ENCODE measurements around the gene HEPACAM2.

The HEPACAM2 gene

DNA sequence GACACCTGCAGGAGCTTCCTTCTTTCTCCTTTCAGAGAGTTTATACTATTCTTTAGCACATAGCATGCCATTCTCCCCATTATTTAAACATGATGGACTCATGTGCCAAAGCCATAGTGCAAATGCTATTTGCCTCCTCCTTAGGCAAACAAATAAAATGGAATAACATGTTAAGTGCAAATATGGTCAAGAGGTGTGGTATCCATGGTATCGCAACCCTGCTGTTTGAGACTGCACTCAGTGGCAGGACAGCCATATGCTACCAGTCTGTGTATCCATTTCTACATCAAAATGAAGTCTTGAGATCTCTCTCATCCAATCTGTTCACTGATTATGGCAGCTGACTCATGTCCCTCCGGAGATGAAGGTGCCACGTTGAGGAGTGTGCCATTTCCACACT lies 22.8 kb downstream of the HEPACAM2 start:
- Histone ChIP-seq H3K4me3 (ENCODE audit: low read depth in 1 of 2, low read length in 2 of 2) (no peak overlapping the region), H3K9me3 (ENCODE audit: control insufficient read depth in 1 of 2, low read length in 2 of 2) (no peaks in the 10 kb centered on the region), H3K36me3 (ENCODE audit: control insufficient read depth in 1 of 2, insufficient read depth in 2 of 2, low read length in 2 of 2) (no peaks in the 10 kb centered on the region), H3K27me3 (ENCODE audit: control insufficient read depth in 1 of 2, insufficient read depth in 2 of 2, low read length in 2 of 2) (no peaks in the 10 kb centered on the region), H3K4me1 (ENCODE audit: control insufficient read depth in 1 of 2, insufficient read depth in 2 of 2, low read length in 2 of 2) (peaks cover 0 to 7% of the 10 kb centered on the region in 2 donors), H3K9ac (ENCODE audit: low read depth in 1 of 2, low read length in 2 of 2) (no peak overlapping the region), H3K27ac (ENCODE audit: low read depth, low read length) (no peak overlapping the region)

DNA sequence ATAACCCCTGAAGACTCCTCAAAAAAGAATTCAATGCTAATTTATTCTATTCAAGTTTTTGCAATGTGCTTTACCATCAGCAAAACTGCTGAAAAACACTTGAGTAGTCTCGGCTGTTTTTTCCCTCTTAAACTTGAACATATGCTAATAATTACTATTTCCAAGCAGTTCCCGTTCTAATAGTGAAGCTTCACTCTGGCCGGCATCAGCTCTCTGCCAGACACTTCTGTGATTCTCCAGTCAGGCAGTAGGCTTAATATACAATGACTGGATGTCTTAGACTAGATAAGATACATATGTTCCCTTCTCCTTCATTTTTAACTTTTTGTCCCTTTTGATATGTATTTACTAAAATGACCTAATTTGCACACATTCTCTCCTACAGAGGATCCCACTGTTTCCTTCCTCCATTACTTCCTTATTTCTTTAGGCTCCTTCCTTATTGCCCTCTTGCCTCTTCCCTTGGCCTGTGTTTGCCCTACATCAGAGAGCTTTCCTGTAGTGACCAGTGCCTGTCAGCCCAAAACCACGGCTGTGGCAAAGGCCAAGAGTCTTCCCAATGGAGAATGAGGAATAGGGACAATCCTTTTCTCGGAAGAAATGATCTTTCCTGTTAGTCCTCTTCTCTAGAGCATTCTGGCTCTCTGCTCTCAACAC lies 23.5 kb downstream of the HEPACAM2 start:
- no peak overlapping the region for H3K27ac ChIP-seq (ENCODE audit: low read depth, low read length)

DNA sequence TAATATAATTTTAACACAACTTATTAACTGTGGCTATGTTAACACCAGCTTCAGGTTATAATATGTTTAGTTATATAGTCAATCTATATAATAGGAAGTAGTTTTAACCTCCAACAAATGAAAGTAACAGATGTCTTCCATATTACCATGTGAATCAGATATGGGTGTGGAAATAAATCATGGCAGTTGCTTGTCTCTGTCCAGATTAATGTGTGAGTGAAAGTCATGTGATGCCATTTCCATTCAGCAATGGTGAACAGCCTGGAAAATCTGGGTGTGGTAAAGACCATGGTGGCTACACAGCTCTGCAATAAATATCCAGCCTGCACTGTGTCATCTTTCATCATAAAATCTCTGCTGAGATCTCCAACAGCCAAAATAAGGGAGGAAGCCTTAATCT lies 27.8 kb downstream of the HEPACAM2 start:
- H3K27me3 ChIP-seq (ENCODE audit: control insufficient read depth in 1 of 2, insufficient read depth in 2 of 2, low read length in 2 of 2) = no peaks in the 10 kb centered on the region
- no peak overlapping the region for H3K4me3 ChIP-seq (ENCODE audit: low read depth in 1 of 2, low read length in 2 of 2)
- H3K36me3 ChIP-seq (ENCODE audit: control insufficient read depth in 1 of 2, insufficient read depth in 2 of 2, low read length in 2 of 2) = no peaks in the 10 kb centered on the region
- no peaks in the 10 kb centered on the region for H3K9me3 ChIP-seq (ENCODE audit: control insufficient read depth in 1 of 2, low read length in 2 of 2)
- no peak overlapping the region for H3K9ac ChIP-seq (ENCODE audit: low read depth in 1 of 2, low read length in 2 of 2)
- H3K4me1 ChIP-seq (ENCODE audit: control insufficient read depth in 1 of 2, insufficient read depth in 2 of 2, low read length in 2 of 2) = peaks cover 0 to 12% of the 10 kb centered on the region in 2 donors
- no peak overlapping the region for H3K27ac ChIP-seq (ENCODE audit: low read depth, low read length)

More for the DNA sequence above, 23.5 kb downstream of the HEPACAM2 start:
- Histone ChIP-seq H3K9me3 (ENCODE audit: control insufficient read depth in 1 of 2, low read length in 2 of 2) (no peaks in the 10 kb centered on the region), H3K36me3 (ENCODE audit: control insufficient read depth in 1 of 2, insufficient read depth in 2 of 2, low read length in 2 of 2) (no peaks in the 10 kb centered on the region), H3K4me1 (ENCODE audit: control insufficient read depth in 1 of 2, insufficient read depth in 2 of 2, low read length in 2 of 2) (peaks cover 0 to 7% of the 10 kb centered on the region in 2 donors), H3K4me3 (ENCODE audit: low read depth in 1 of 2, low read length in 2 of 2) (no peak overlapping the region), H3K9ac (ENCODE audit: low read depth in 1 of 2, low read length in 2 of 2) (no peak overlapping the region), H3K27me3 (ENCODE audit: control insufficient read depth in 1 of 2, insufficient read depth in 2 of 2, low read length in 2 of 2) (no peaks in the 10 kb centered on the region)

DNA sequence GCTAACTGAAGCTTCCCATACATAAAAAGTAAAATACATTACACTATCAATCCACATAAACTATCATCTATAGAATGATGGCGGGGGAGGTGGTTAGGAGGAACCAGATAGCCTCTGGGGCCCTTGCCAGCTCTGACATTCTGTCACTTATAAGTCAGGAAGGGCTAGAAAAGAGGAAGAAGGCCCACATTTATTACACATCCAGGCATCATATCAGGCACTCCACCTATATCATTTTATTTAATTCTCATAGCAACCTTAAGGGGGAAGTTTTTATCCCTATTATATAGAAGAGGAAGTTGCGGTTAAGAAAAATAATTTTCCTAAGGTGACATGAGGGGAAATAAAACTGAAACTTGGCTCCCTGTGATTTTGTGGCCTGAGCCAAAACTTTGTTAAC lies 29.9 kb downstream of the HEPACAM2 start:
- peaks cover 0 to 5% of the 10 kb centered on the region in 2 donors for H3K4me1 ChIP-seq (ENCODE audit: control insufficient read depth in 1 of 2, insufficient read depth in 2 of 2, low read length in 2 of 2)
- H3K9me3 ChIP-seq (ENCODE audit: control insufficient read depth in 1 of 2, low read length in 2 of 2) = no peaks in the 10 kb centered on the region
- H3K36me3 ChIP-seq (ENCODE audit: control insufficient read depth in 1 of 2, insufficient read depth in 2 of 2, low read length in 2 of 2) = no peaks in the 10 kb centered on the region
- H3K27ac ChIP-seq (ENCODE audit: low read depth, low read length) = no peak overlapping the region
- H3K4me3 ChIP-seq (ENCODE audit: low read depth in 1 of 2, low read length in 2 of 2) = no peak overlapping the region
- H3K27me3 ChIP-seq (ENCODE audit: control insufficient read depth in 1 of 2, insufficient read depth in 2 of 2, low read length in 2 of 2) = no peaks in the 10 kb centered on the region
- H3K9ac ChIP-seq (ENCODE audit: low read depth in 1 of 2, low read length in 2 of 2) = no peak overlapping the region

DNA sequence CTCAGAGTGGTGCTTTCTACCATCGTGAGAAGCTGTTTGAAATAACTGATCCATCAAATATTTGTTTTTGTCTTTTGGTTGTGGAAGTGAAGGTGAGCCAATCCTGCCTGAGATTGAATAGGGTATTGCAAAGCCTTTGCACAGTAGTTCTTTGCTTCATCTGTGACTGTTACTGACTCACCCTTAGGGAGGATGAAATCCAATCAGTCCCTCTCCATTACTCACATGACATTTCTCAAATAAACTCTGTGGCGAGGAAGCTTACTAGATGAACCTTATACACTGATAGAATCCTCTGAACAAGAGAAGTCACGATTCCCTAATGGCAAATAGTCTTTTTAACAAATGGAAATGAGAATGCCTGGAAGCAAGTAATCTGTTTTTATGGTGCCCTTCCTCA lies 31.9 kb downstream of the HEPACAM2 start:
- H3K9ac ChIP-seq (ENCODE audit: low read depth in 1 of 2, low read length in 2 of 2) = no peak overlapping the region
- H3K9me3 ChIP-seq (ENCODE audit: control insufficient read depth in 1 of 2, low read length in 2 of 2) = no peaks in the 10 kb centered on the region
- H3K27ac ChIP-seq (ENCODE audit: low read depth, low read length) = no peak overlapping the region
- no peaks in the 10 kb centered on the region for H3K36me3 ChIP-seq (ENCODE audit: control insufficient read depth in 1 of 2, insufficient read depth in 2 of 2, low read length in 2 of 2)
- H3K4me1 ChIP-seq (ENCODE audit: control insufficient read depth in 1 of 2, insufficient read depth in 2 of 2, low read length in 2 of 2) = peaks cover 0 to 5% of the 10 kb centered on the region in 2 donors
- H3K4me3 ChIP-seq (ENCODE audit: low read depth in 1 of 2, low read length in 2 of 2) = no peak overlapping the region
- H3K27me3 ChIP-seq (ENCODE audit: control insufficient read depth in 1 of 2, insufficient read depth in 2 of 2, low read length in 2 of 2) = no peaks in the 10 kb centered on the region

DNA sequence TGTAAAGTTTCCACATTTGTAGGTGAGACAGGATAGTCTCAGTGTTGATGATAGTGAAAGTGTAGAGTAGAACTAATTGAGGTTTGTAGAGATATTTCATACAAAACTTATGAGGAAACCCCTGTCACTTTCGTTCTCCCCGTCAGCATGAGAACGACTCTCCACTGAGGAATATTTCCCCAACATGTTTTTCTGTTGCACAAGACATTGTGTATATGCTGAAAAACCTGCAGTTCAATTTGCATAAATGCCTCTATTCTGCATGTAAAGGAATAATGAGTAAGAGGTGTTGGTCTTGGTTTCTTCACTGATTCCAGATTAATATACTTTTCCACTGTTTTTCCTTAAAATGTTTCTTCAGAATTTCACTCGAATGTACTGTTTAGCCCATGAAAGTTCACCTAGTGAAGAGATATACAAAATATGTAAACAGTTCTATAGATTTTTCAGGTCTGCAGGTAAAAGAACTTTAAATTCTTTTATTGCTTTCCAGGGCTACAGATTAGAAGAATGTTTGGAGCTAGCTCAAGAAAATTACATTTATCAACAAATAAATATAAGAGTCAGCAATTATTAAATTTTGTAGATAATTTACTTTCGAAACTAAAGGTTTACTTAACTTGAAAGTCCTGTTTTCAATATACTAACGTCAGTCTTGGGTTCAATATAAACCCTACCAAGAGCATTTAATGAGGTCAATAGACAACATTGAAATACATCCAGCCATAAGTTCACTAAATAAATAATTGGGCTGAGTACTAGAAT lies 37.2 kb downstream of the HEPACAM2 start:
- no peak overlapping the region for H3K9ac ChIP-seq (ENCODE audit: low read depth in 1 of 2, low read length in 2 of 2)
- peaks cover 4 to 8% of the 10 kb centered on the region in 2 donors for H3K27me3 ChIP-seq (ENCODE audit: control insufficient read depth in 1 of 2, insufficient read depth in 2 of 2, low read length in 2 of 2)
- no peaks in the 10 kb centered on the region for H3K4me1 ChIP-seq (ENCODE audit: control insufficient read depth in 1 of 2, insufficient read depth in 2 of 2, low read length in 2 of 2)
- H3K36me3 ChIP-seq (ENCODE audit: control insufficient read depth in 1 of 2, insufficient read depth in 2 of 2, low read length in 2 of 2) = no peaks in the 10 kb centered on the region
- H3K27ac ChIP-seq (ENCODE audit: low read depth, low read length) = no peak overlapping the region
- no peak overlapping the region for H3K4me3 ChIP-seq (ENCODE audit: low read depth in 1 of 2, low read length in 2 of 2)
- no peaks in the 10 kb centered on the region for H3K9me3 ChIP-seq (ENCODE audit: control insufficient read depth in 1 of 2, low read length in 2 of 2)

DNA sequence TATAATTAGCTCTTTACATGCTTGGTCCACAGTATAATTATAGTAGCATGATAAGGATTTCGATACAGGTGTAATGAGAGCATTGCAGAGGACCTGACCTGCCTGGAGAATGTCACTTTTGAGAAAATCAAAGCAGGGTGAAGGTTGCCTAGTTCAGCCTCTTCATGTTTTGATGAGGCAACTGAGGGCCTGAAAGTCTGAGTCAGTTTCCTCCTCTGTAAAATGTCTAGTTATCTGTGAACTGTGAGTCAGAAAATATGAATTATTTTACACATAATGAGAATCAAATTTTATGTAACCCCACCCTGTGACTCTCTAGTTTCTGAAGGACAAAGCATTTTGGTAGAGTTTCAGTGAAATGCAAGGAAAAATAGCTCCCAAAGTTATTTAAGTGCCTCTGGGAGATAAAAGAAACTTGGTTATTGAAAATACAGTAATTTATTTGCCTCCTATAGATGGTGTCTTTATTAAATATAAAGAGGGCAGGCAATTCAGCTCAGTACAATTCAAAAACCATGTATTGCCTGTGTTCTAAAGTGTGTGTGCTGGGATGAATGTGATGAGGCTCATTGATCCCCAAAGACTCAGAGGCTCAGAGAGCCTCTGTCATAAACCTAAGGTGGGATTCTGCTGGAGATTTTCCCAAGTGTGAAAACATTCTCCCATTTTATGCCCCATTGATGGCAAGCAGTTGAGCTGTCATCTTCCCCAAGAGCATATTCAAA lies 40.8 kb downstream of the HEPACAM2 start:
- no peaks in the 10 kb centered on the region for H3K4me1 ChIP-seq (ENCODE audit: control insufficient read depth in 1 of 2, insufficient read depth in 2 of 2, low read length in 2 of 2)
- no peaks in the 10 kb centered on the region for H3K36me3 ChIP-seq (ENCODE audit: control insufficient read depth in 1 of 2, insufficient read depth in 2 of 2, low read length in 2 of 2)
- H3K27me3 ChIP-seq (ENCODE audit: control insufficient read depth in 1 of 2, insufficient read depth in 2 of 2, low read length in 2 of 2) = peaks cover 4 to 8% of the 10 kb centered on the region in 2 donors
- H3K4me3 ChIP-seq (ENCODE audit: low read depth in 1 of 2, low read length in 2 of 2) = no peak overlapping the region
- H3K27ac ChIP-seq (ENCODE audit: low read depth, low read length) = no peak overlapping the region
- no peak overlapping the region for H3K9ac ChIP-seq (ENCODE audit: low read depth in 1 of 2, low read length in 2 of 2)
- H3K9me3 ChIP-seq (ENCODE audit: control insufficient read depth in 1 of 2, low read length in 2 of 2) = no peaks in the 10 kb centered on the region

DNA sequence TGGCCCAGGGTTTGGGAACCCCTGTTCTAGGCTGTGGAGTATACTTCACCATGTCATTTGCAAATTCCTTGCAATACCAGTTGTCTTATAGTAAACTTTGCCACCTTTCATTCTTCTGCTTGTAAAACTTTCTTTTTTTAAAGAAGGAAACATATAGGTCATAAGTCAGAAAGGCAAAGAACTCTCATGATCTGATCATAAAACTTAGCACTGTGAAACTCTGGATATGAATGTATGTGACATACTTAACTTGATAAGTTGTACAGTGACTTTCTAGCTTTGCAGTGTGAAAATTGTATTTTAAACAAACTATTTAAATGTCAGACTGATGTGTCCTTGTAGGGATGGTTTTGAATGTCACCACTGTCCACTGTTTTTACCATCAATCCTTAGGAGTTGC lies 47.1 kb downstream of the HEPACAM2 start:
- no peak overlapping the region for H3K27ac ChIP-seq (ENCODE audit: low read depth, low read length)
- H3K27me3 ChIP-seq (ENCODE audit: control insufficient read depth in 1 of 2, insufficient read depth in 2 of 2, low read length in 2 of 2) = peaks cover 0 to 10% of the 10 kb centered on the region in 2 donors
- H3K9ac ChIP-seq (ENCODE audit: low read depth in 1 of 2, low read length in 2 of 2) = no peak overlapping the region
- no peaks in the 10 kb centered on the region for H3K4me1 ChIP-seq (ENCODE audit: control insufficient read depth in 1 of 2, insufficient read depth in 2 of 2, low read length in 2 of 2)
- no peaks in the 10 kb centered on the region for H3K36me3 ChIP-seq (ENCODE audit: control insufficient read depth in 1 of 2, insufficient read depth in 2 of 2, low read length in 2 of 2)
- H3K4me3 ChIP-seq (ENCODE audit: low read depth in 1 of 2, low read length in 2 of 2) = no peak overlapping the region
- no peaks in the 10 kb centered on the region for H3K9me3 ChIP-seq (ENCODE audit: control insufficient read depth in 1 of 2, low read length in 2 of 2)

DNA sequence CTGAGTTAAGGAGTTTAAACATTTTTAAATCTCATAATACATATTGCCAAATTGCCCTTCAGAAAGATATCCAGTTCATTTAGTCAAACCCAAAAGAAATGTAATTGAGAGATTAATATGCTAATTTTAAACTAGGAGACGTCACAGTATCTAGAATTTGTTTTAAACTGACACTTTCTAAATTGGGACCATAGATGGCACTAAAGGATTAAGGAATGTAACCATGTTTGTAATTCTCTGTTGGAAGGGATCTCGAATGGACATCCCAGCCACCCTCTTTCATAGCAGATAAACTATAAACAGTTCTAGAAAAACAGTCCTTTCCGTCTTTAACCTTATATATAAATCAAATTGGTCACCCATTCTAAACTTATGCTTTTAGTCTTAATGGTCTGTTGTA lies 48.1 kb downstream of the HEPACAM2 start:
- no peaks in the 10 kb centered on the region for H3K4me1 ChIP-seq (ENCODE audit: control insufficient read depth in 1 of 2, insufficient read depth in 2 of 2, low read length in 2 of 2)
- no peaks in the 10 kb centered on the region for H3K9me3 ChIP-seq (ENCODE audit: control insufficient read depth in 1 of 2, low read length in 2 of 2)
- peaks cover 0 to 10% of the 10 kb centered on the region in 2 donors for H3K27me3 ChIP-seq (ENCODE audit: control insufficient read depth in 1 of 2, insufficient read depth in 2 of 2, low read length in 2 of 2)
- H3K4me3 ChIP-seq (ENCODE audit: low read depth in 1 of 2, low read length in 2 of 2) = no peak overlapping the region
- no peak overlapping the region for H3K9ac ChIP-seq (ENCODE audit: low read depth in 1 of 2, low read length in 2 of 2)
- H3K27ac ChIP-seq (ENCODE audit: low read depth, low read length) = no peak overlapping the region
- no peaks in the 10 kb centered on the region for H3K36me3 ChIP-seq (ENCODE audit: control insufficient read depth in 1 of 2, insufficient read depth in 2 of 2, low read length in 2 of 2)

DNA sequence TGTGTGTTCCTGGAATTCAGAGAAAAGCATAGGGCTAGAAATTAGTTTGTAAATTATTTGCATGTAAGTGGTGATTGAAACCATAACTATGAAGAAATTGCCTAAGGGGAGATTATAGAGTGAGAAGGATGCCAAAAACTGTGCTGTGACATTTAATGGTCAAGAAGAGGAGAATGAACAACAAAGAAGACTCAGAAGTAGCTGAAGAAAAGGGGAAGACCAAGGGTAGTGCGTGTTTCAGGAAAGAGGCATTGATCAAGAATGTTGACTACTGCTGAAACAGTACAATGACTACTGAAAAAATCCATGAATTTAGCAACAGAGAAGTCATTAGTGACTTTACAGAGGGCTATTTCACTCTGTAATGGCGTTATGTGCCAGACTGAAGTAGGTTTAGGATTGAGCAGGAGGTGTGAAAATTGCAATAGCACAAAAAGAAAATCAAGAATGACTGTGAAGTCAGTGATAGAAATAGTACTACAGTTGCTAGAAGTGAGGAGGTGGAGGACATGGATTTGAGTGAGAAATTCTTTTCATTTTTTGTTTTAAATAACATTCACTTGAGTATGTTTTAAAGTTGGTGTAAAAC lies 49.2 kb downstream of the HEPACAM2 start:
- Histone ChIP-seq H3K9me3 (ENCODE audit: control insufficient read depth in 1 of 2, low read length in 2 of 2) (peaks cover 2 to 3% of the 10 kb centered on the region in 2 donors), H3K9ac (ENCODE audit: low read depth in 1 of 2, low read length in 2 of 2) (no peak overlapping the region), H3K27me3 (ENCODE audit: control insufficient read depth in 1 of 2, insufficient read depth in 2 of 2, low read length in 2 of 2) (peaks cover 0 to 10% of the 10 kb centered on the region in 2 donors), H3K4me1 (ENCODE audit: control insufficient read depth in 1 of 2, insufficient read depth in 2 of 2, low read length in 2 of 2) (no peaks in the 10 kb centered on the region), H3K36me3 (ENCODE audit: control insufficient read depth in 1 of 2, insufficient read depth in 2 of 2, low read length in 2 of 2) (no peaks in the 10 kb centered on the region), H3K4me3 (ENCODE audit: low read depth in 1 of 2, low read length in 2 of 2) (no peak overlapping the region), H3K27ac (ENCODE audit: low read depth, low read length) (no peak overlapping the region)
